Measurements from ENCODE around the gene C2CD4C. TPM values are rescaled to one million over a fixed set of nuclear protein-coding genes. Genes with fewer than 3 reads are reported as not detected.
"Not testable (repeated sequence)": the region's sequence is repeated elsewhere in the genome, so short reads cannot be mapped to it uniquely, and the experiment has no call there.

Gene C2CD4C
- total RNA-seq, 1 experiment from 2014 or later, result 0.43 TPM

DNA sequence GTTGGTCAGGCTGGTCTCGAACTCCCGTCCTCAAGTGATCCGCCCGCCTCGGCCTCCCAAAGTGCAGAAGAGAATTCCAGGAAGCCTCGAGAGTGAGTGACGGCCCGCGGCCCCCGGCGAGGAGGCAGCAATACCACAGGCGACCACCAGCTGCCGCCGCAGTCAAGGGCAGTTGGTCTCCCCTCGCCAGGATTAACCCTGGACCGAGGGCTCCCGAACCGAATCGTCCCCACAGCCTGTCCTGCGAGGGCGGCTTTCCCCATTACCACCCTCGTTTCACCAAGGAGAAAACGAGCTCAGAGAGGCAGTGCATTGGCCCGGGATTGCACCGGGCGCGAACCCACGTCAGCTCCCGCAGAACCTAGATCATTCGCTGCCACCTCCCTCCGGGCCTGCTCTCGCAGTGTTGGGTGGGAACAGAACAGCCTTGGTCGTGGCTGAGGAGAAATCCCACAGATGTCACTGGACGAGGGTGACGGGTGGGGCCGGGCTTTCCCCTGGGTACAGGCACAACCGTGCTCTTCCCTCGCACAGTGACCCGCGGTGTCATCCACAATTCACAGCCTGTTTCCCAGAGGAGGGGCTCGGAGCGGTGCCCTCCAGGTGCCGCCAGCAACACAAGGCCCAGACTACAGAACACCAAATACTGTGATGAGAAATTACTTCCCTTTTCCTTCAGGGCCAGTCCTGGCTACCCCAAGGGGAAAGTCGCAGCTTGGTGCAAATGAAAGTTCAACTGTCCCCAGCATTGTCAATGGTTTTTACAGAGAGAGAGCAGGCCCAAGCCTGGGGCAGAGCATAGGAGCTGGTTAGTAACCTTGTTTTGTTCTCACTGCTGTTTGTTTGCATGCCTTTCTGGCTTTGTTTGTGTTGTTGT lies 24.8 kb downstream of the C2CD4C start:
- Mint-ChIP-seq H3K27me3 (ENCODE audit: insufficient read depth, unreplicated experiment) (no peaks in the 10 kb centered on the region), H3K36me3 (ENCODE audit: insufficient read depth, unreplicated experiment) (no peaks in the 10 kb centered on the region), H3K4me1 (ENCODE audit: low read depth, unreplicated experiment) (no peaks in the 10 kb centered on the region), H3K9me3 (ENCODE audit: unreplicated experiment) (no peaks in the 10 kb centered on the region), H3K27ac (ENCODE audit: unreplicated experiment) (no peak overlapping the region), H3K4me3 (ENCODE audit: unreplicated experiment) (no peak overlapping the region)
- H3K36me3 ChIP-seq (ENCODE audit: control insufficient read depth, insufficient read depth, low read length), result no peaks in the 10 kb centered on the region
- H3K4me1 ChIP-seq, result no peaks in the 10 kb centered on the region
- no peaks in the 10 kb centered on the region for H3K9me3 ChIP-seq
- no peaks in the 10 kb centered on the region for H3K27me3 ChIP-seq (replicated peaks; ENCODE audit: control insufficient read depth, insufficient read depth, low read length)
- BruUV-seq (replicated peaks), result no TSS peak
- H3K4me3 ChIP-seq (ENCODE audit: low read depth, low read length), result no peak overlapping the region
- POLR2A ChIA-PET, result no interaction called here
- TF ChIP-seq, protein P1, sequence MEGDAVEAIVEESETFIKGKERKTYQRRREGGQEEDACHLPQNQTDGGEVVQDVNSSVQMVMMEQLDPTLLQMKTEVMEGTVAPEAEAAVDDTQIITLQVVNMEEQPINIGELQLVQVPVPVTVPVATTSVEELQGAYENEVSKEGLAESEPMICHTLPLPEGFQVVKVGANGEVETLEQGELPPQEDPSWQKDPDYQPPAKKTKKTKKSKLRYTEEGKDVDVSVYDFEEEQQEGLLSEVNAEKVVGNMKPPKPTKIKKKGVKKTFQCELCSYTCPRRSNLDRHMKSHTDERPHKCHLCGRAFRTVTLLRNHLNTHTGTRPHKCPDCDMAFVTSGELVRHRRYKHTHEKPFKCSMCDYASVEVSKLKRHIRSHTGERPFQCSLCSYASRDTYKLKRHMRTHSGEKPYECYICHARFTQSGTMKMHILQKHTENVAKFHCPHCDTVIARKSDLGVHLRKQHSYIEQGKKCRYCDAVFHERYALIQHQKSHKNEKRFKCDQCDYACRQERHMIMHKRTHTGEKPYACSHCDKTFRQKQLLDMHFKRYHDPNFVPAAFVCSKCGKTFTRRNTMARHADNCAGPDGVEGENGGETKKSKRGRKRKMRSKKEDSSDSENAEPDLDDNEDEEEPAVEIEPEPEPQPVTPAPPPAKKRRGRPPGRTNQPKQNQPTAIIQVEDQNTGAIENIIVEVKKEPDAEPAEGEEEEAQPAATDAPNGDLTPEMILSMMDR (IDR thresholded peaks at IDR 0.05; ENCODE audit: insufficient read depth in 1 of 2, low read depth in 1 of 2, low read length in 1 of 2, severe bottlenecking in 1 of 2, unreplicated experiment in 1 of 2), result peak; percentile 15 to 45
- intact Hi-C loops (cut with micrococcal nuclease; ENCODE audit: unreplicated experiment), result no loop called here
- DNase-seq, result peak in 1 of 2 experiments; percentile 50
- CTCF ChIA-PET, result interaction anchor here (0.6 to 1.9 kb wide), 3 partner anchors 122 to 191 kb away, joined by 3 to 6 read pairs (median 3); no protein-coding TSS in a partner anchor

DNA sequence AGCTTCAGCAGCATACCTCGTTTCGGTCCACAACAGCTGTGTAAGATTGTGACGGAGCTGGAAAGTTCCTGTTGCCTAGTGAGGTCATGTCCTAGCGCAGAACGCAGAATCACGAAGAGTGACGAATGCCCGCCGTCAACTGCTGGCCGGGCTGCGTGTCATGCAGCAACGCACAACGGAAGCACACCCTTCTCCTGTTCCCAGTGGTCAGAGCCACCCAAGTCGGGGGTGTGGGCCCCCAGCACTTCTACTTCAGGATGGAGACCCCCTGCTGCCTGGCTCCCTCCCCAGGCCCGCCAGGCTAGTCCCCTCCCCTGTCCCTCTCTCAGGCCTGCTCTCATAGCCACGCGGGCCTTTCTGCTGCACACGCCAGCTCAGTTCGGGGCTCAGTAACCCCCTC lies 25.9 kb downstream of the C2CD4C start:
- H3K27me3 ChIP-seq (replicated peaks; ENCODE audit: control insufficient read depth, insufficient read depth, low read length), result no peaks in the 10 kb centered on the region
- H3K9me3 ChIP-seq, result no peaks in the 10 kb centered on the region
- Mint-ChIP-seq H3K27ac (ENCODE audit: unreplicated experiment) (no peak overlapping the region), H3K27me3 (ENCODE audit: insufficient read depth, unreplicated experiment) (no peaks in the 10 kb centered on the region), H3K4me3 (ENCODE audit: unreplicated experiment) (no peak overlapping the region), H3K36me3 (ENCODE audit: insufficient read depth, unreplicated experiment) (peaks cover under 1% of the 10 kb centered on the region), H3K9me3 (ENCODE audit: unreplicated experiment) (no peaks in the 10 kb centered on the region), H3K4me1 (ENCODE audit: low read depth, unreplicated experiment) (no peaks in the 10 kb centered on the region)
- BruUV-seq (replicated peaks), result no TSS peak
- POLR2A ChIA-PET, result no interaction called here
- no peaks in the 10 kb centered on the region for H3K4me1 ChIP-seq
- CTCF ChIA-PET, result interaction anchor here (1.9 kb wide), 1 partner anchor 124 kb away, joined by 6 read pairs; no protein-coding TSS in a partner anchor
- DNase-seq, result no peak
- no peak overlapping the region for H3K4me3 ChIP-seq (ENCODE audit: low read depth, low read length)
- intact Hi-C loops (cut with micrococcal nuclease; ENCODE audit: unreplicated experiment), result no loop called here
- H3K36me3 ChIP-seq (ENCODE audit: control insufficient read depth, insufficient read depth, low read length), result no peaks in the 10 kb centered on the region
- TF ChIP-seq, protein P1 (IDR thresholded peaks at IDR 0.05; ENCODE audit: insufficient read depth in 1 of 2, low read depth in 1 of 2, low read length in 1 of 2, severe bottlenecking in 1 of 2, unreplicated experiment in 1 of 2), result no peak

DNA sequence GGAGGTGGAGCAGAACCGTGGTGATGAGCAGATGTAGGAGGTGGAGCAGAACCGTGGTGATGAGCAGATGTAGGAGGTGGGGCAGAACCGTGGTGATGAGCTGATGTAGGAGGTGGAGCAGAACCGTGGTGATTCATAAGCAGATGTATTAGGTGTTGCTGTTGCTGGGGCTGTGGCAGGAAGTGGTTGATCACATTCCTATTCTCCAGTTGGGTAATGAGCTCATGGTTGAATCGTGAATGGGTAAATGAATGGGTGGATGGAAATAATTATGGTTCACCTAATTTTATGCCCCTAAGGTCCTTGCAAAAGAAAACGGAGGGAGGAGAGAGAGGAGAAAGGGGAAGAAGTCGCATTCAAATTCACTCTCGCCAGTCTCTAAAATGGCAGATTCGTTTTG lies 26.4 kb downstream of the C2CD4C start:
- H3K27me3 Mint-ChIP-seq (ENCODE audit: insufficient read depth, unreplicated experiment); H3K4me1 ChIP-seq; H3K36me3 Mint-ChIP-seq (ENCODE audit: insufficient read depth, unreplicated experiment); POLR2A ChIA-PET; H3K36me3 ChIP-seq (ENCODE audit: control insufficient read depth, insufficient read depth, low read length); H3K9me3 Mint-ChIP-seq (ENCODE audit: unreplicated experiment); BruUV-seq (replicated peaks); DNase-seq; intact Hi-C loops (cut with micrococcal nuclease; ENCODE audit: unreplicated experiment); H3K9me3 ChIP-seq; H3K27ac Mint-ChIP-seq (ENCODE audit: unreplicated experiment); H3K27me3 ChIP-seq (replicated peaks; ENCODE audit: control insufficient read depth, insufficient read depth, low read length); H3K4me3 Mint-ChIP-seq (ENCODE audit: unreplicated experiment); H3K4me1 Mint-ChIP-seq (ENCODE audit: low read depth, unreplicated experiment); H3K4me3 ChIP-seq (ENCODE audit: low read depth, low read length): not testable (repeated sequence)
- CTCF ChIA-PET, result interaction anchor here (0.6 kb wide), 1 partner anchor 30 kb away, joined by 3 read pairs; no protein-coding TSS in a partner anchor

DNA sequence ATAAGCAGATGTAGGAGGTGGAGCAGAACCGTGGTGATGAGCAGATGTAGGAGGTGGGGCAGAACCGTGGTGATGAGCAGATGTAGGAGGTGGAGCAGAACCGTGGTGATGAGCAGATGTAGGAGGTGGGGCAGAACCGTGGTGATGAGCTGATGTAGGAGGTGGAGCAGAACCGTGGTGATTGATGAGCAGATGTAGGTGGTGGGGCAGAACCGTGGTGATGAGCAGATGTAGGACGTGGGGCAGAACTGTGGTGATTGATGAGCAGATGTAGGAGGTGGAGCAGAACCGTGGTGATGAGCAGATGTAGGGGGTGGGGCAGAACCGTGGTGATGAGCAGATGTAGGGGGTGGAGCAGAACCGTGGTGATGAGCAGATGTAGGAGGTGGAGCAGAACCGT lies 27.0 kb downstream of the C2CD4C start:
- H3K9me3 ChIP-seq; H3K27me3 ChIP-seq (replicated peaks; ENCODE audit: control insufficient read depth, insufficient read depth, low read length); H3K27ac Mint-ChIP-seq (ENCODE audit: unreplicated experiment); H3K4me3 Mint-ChIP-seq (ENCODE audit: unreplicated experiment); intact Hi-C loops (cut with micrococcal nuclease; ENCODE audit: unreplicated experiment); H3K4me3 ChIP-seq (ENCODE audit: low read depth, low read length); H3K9me3 Mint-ChIP-seq (ENCODE audit: unreplicated experiment); POLR2A ChIA-PET; H3K4me1 Mint-ChIP-seq (ENCODE audit: low read depth, unreplicated experiment); H3K4me1 ChIP-seq; DNase-seq; BruUV-seq (replicated peaks); H3K36me3 ChIP-seq (ENCODE audit: control insufficient read depth, insufficient read depth, low read length); H3K36me3 Mint-ChIP-seq (ENCODE audit: insufficient read depth, unreplicated experiment); H3K27me3 Mint-ChIP-seq (ENCODE audit: insufficient read depth, unreplicated experiment): not testable (repeated sequence)
- CTCF ChIA-PET, result interaction anchor here (0.6 kb wide), 1 partner anchor 31 kb away, joined by 3 read pairs; no protein-coding TSS in a partner anchor

DNA sequence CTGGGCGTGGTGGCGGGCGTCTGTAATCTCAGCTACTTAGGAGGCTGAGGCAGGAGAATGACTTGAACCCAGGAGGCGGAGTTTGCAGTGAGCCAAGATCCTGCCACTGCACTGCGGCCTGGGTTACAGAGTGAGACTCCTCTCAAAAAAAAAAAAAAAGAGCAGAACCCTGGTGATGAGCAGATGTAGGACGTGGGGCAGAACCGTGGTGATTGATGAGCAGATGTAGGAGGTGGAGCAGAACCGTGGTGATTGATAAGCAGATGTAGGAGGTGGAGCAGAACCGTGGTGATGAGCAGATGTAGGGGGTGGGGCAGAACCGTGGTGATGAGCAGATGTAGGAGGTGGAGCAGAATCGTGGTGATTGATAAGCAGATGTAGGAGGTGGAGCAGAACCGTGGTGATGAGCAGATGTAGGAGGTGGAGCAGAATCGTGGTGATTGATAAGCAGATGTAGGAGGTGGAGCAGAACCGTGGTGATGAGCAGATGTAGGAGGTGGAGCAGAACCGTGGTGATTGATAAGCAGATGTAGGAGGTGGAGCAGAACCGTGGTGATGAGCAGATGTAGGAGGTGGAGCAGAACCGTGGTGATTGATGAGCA lies 28.2 kb downstream of the C2CD4C start:
- BruUV-seq (replicated peaks); POLR2A ChIA-PET; H3K27me3 Mint-ChIP-seq (ENCODE audit: insufficient read depth, unreplicated experiment); H3K4me3 ChIP-seq (ENCODE audit: low read depth, low read length); H3K4me3 Mint-ChIP-seq (ENCODE audit: unreplicated experiment); CTCF ChIA-PET; H3K4me1 Mint-ChIP-seq (ENCODE audit: low read depth, unreplicated experiment); DNase-seq; H3K27me3 ChIP-seq (replicated peaks; ENCODE audit: control insufficient read depth, insufficient read depth, low read length); intact Hi-C loops (cut with micrococcal nuclease; ENCODE audit: unreplicated experiment); H3K36me3 Mint-ChIP-seq (ENCODE audit: insufficient read depth, unreplicated experiment); H3K4me1 ChIP-seq; H3K9me3 Mint-ChIP-seq (ENCODE audit: unreplicated experiment); H3K27ac Mint-ChIP-seq (ENCODE audit: unreplicated experiment); H3K9me3 ChIP-seq; H3K36me3 ChIP-seq (ENCODE audit: control insufficient read depth, insufficient read depth, low read length): not testable (repeated sequence)

Measured in Caco-2 (cell line).